ENCODE data around the gene DST.

GRCh38 chr6:56417823-56418222 is 224.9 kb downstream of the DST start:
- TF ChIP-seq CTCF (IDR thresholded peaks at IDR 0.05), result no peak
- TF ChIP-seq POLR2A (IDR thresholded peaks at IDR 0.05), result no peak

All from tibial nerve (tissue), 3 donors.